ENCODE measurements around the gene COQ3.

Gene COQ3

GRCh38 chr6:99353126-99353525 lies 40.9 kb downstream of the COQ3 start:
- CTCF ChIA-PET: interaction anchor here (1.0 to 2.7 kb wide), 8 partner anchors 8 to 40 kb away, joined by 3 to 17 read pairs (median 5); partner anchors contain the start of gene COQ3
- TF ChIP-seq, protein P1, sequence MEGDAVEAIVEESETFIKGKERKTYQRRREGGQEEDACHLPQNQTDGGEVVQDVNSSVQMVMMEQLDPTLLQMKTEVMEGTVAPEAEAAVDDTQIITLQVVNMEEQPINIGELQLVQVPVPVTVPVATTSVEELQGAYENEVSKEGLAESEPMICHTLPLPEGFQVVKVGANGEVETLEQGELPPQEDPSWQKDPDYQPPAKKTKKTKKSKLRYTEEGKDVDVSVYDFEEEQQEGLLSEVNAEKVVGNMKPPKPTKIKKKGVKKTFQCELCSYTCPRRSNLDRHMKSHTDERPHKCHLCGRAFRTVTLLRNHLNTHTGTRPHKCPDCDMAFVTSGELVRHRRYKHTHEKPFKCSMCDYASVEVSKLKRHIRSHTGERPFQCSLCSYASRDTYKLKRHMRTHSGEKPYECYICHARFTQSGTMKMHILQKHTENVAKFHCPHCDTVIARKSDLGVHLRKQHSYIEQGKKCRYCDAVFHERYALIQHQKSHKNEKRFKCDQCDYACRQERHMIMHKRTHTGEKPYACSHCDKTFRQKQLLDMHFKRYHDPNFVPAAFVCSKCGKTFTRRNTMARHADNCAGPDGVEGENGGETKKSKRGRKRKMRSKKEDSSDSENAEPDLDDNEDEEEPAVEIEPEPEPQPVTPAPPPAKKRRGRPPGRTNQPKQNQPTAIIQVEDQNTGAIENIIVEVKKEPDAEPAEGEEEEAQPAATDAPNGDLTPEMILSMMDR (IDR thresholded peaks at IDR 0.05; ENCODE audit: control extremely low read depth, extremely low read depth, low read depth, missing control alignments): no peak
- no peak for DNase-seq (ENCODE audit: extremely low spot score)
- POLR2A ChIA-PET: no interaction called here

DNA sequence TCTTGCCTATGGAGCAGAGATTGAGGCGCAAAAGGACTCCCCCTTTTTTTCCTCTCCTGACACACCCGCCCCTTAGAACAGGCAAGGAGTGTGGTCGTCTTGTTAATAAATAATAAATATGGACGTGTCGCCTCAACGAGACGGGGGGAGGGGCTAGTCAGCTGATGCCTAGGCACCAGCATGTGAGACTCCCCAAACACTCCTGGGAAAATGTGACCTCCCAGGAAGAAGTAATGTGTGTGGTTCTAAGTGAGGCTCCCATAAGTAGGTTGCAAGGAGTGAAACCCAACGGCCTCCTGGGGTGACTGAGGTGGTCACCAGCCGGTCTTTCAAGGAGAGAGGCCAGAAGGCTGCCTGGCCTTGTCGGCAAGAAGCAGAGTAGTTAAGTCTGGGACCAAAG lies 43.4 kb downstream of the COQ3 start:
- TF ChIP-seq, protein P1 (IDR thresholded peaks at IDR 0.05; ENCODE audit: control extremely low read depth, extremely low read depth, low read depth, missing control alignments): no peak
- POLR2A ChIA-PET: no interaction called here
- CTCF ChIA-PET: interaction anchor here (1.1 to 1.7 kb wide), 2 partner anchors 16 to 21 kb away, joined by 3 to 5 read pairs; no protein-coding TSS in a partner anchor
- no peak for DNase-seq (ENCODE audit: extremely low spot score)

DNA sequence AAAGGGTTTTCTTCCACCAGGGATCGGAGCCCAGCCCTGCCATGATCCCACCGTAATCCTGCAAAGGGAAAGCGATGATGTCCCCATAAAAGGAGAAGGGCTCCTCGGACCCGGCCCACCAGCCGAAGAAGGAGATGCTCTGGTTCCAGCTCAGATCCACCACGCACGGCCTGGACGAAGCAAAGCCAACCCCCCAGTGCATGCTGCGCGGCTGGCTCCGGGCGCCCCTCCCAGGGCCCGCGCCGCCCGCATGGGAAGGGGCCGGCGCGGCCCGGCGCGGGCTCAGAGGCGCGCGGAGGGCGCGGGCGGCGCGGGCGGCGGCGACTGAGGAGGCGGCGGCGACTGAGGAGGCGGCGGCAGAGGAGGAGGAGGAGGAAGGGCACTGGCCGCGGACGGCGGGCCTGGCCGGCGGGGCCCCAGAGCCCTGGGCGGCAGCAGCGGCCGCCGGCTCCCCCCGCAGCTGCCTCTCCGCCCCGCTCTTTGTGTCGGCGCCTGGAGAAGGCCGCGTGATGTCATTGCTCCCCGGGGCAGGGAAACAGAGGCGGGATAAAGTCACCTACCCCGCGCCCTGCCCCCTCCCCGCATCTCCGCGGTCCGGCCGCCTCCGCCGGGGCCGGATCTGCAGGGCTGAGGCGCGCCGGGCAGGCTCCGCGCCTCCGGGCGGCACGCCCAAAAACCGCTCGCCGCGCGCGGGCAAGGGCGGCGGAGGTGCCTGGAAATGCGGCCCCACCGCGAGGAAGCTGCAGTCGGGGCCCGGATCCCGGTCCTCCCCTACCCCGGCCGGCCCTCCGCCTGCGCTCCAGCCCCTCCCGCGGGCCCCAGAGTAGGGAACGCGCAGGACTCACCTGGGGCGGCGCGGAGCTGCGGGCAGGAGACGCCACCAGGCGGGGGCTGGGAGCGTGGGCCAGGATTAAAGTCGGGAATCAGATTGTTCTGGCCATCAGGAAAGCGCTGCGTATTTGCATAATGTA lies 44.5 kb downstream of the COQ3 start, which contains the start of gene FAXC:
FAXC (minus strand) TSS at position 504 of the 971 bp plus-strand sequence; CDS start at position 202, 302 bp downstream.
- CTCF ChIA-PET: interaction anchor here (1.1 to 8.9 kb wide), 3 partner anchors 11 to 19 kb away, joined by 3 to 65 read pairs (median 5); no protein-coding TSS in a partner anchor
- POLR2A ChIA-PET: no interaction called here
- peak; percentile 41 for DNase-seq (ENCODE audit: extremely low spot score)
- TF ChIP-seq, protein P1 (IDR thresholded peaks at IDR 0.05; ENCODE audit: control extremely low read depth, extremely low read depth, low read depth, missing control alignments): peak; percentile 12

DNA sequence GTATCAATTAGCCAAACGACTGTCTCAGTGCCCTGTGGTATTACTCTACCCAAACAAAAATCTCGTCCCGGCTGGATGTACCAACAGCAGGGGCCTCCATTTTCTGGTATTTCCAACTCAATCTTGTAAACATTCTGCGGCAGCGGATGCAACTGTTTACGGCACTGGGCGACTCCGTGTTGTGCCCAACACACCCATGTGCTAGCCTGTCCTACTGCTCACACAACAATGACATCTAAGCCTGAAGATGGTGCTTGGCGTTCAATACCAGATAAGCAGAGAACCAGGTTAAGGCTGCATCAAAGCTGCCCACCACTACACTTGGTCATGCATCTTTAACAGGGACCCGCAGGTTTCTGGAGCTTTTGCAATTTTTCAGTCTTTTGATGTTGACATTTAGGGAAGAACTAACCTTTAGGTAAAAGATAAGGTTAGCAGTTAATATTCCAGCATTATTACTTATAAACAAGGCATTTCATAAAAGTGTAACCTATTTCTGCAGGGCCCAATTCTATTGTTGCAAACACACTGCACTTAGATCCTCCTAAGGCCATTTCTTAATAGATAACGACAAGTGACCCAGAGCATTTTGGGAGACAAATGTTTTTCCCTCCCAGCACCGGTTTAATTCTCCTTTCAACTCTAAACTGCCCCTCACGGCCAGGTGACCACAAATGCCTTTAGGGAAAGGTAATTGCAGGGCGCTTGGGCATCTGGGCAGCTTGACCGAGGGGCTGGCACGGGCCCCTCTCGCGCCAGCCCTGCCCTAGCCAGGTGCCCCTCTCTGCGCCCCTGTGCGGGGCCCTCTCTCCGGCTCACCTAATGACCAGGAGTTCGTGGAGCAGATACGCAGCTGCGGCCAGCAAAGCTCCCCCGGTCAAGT lies 45.5 kb downstream of the COQ3 start:
- ChIA-PET CTCF (interaction anchor here (1.1 to 8.9 kb wide), 4 partner anchors 10 to 18 kb away, joined by 3 to 65 read pairs (median 6); no protein-coding TSS in a partner anchor), POLR2A (no interaction called here)
- TF ChIP-seq, protein P1 (IDR thresholded peaks at IDR 0.05; ENCODE audit: control extremely low read depth, extremely low read depth, low read depth, missing control alignments): no peak
- no peak for DNase-seq (ENCODE audit: extremely low spot score)

DNA sequence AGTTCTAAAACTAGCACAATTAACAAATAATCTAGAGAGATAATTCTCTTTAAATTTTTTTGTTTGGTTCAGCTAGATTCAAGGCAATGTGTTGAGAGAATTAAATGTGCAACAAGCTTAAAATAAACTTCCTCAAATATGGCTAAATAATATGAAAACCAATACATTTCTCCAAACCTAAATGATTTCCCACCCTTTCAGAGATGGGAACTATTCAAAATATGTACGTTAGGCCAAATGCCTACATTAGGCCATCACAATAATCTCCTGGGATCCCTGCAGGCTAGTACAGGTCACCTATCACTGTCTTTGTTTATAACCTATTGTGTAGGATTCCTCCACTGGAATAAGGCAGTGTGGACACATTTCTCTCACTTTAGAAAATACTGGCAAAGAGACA lies 46.2 kb downstream of the COQ3 start:
- TF ChIP-seq, protein P1 (IDR thresholded peaks at IDR 0.05; ENCODE audit: control extremely low read depth, extremely low read depth, low read depth, missing control alignments): no peak
- CTCF ChIA-PET: interaction anchor here (1.0 to 8.9 kb wide), 6 partner anchors 10 to 120 kb away, joined by 3 to 65 read pairs (median 4); no protein-coding TSS in a partner anchor
- no peak for DNase-seq (ENCODE audit: extremely low spot score)
- POLR2A ChIA-PET: no interaction called here

DNA sequence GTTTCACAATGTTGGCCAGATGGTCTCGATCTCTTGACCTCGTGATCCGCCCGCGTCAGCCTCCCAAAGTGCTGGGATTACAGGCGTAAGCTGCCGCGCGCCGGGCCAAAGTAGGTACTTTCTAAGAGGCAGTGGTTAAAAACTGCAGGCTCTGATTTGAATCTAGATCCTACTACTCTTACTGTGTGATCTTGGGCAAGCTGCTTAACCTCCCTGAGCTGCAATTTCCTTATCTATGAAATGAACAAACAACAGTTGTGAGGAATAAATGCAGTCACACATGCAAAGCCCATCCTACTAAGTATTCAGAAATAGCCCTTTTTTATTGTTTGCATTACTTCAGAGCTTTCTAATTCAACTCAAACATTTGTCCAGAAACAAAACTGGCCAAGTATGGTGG lies 47.4 kb downstream of the COQ3 start:
- TF ChIP-seq, protein P1 (IDR thresholded peaks at IDR 0.05; ENCODE audit: control extremely low read depth, extremely low read depth, low read depth, missing control alignments): no peak
- ChIA-PET POLR2A (no interaction called here), CTCF (interaction anchor here (1.3 to 8.9 kb wide), 3 partner anchors 9 to 16 kb away, joined by 4 to 65 read pairs (median 8); no protein-coding TSS in a partner anchor)
- DNase-seq (ENCODE audit: extremely low spot score): no peak
